ENCODE measurements around the gene OR9Q1.

GRCh38 chr11:58055806-58056401 is 32.2 kb downstream of the OR9Q1 start:
- no peak for TF ChIP-seq CTCF (conservative IDR thresholded peaks at IDR 0.05)
- TF ChIP-seq ZFX (IDR thresholded peaks at IDR 0.05): no peak

All from C4-2B (cell line).